K562 (cell line): ENCODE measurements around the gene FRMD4A. TPM values are rescaled to one million over a fixed set of nuclear protein-coding genes. Genes with fewer than 3 reads are reported as not detected.

Experiments
- ATAC-seq: fragments of 200-7000 bp; cut with Tn5 transposase; 3 replicates; pipeline ENCODE4 v1.9.1; 2020; ENCODE audit warnings: moderate library complexity
- BruUV-seq: library from RNA; stranded (reverse); fragments of 400-500 nt; replicated peaks from 2 replicates; lab custom pipeline; 2021; lab: Mats Ljungman, UMichigan
- CTCF ChIA-PET: fragments of 300-600 bp; formaldehyde crosslinking; extraction: SDS; loops from one replicate; lab custom pipeline; 2021; ENCODE audit warnings: low intra/inter-chr PET ratio; lab: Yijun Ruan, JAX
- POLR2A ChIA-PET: fragments of 300-600, 350-650 bp; sonication (Branson Sonifier 250); formaldehyde crosslinking; extraction: SDS; loops from one replicate; lab custom pipeline; 2021; ENCODE audit warnings: antibody characterized with exemption, inconsistent platforms; lab: Yijun Ruan, JAX
- DNase-seq, 4 experiments: peaks; one replicate each; pipeline versions ENCODE4 v3.0.0 to v3.0.0-alpha.2; 2011 to 2018; ENCODE audit warnings: low spot score in 3 of 4, mixed read lengths in 3 of 4; ENCODE audit errors: extremely low read depth in 1 of 4
- FAIRE-seq: peaks from 2 replicates; lab custom pipeline; 2011; peaks lifted over from hg19 to GRCh38; lab: Jason Lieb, UNC
- H2AFZ ChIP-seq: 2 replicates; pipeline ENCODE4 v1.6.0; 2011; ENCODE audit warnings: low read depth, low read length, control low read depth, inconsistent platforms
- H3K27ac ChIP-seq: fragments of 200-600 bp; 3 replicates; pipeline ENCODE4 v1.8.0; 2011; ENCODE audit warnings: low read depth, mild to moderate bottlenecking, control low read depth, inconsistent platforms, low read length, moderate library complexity, mixed read lengths; ENCODE audit errors: extremely low read depth
- H3K27me3 ChIP-seq, 2 experiments: fragments of 300-600 bp in 1 of 2; 2 replicates in 1 of 2; 3 replicates in 1 of 2; pipeline versions ENCODE4 v1.6.0 to v1.8.0; 2011; ENCODE audit warnings: inconsistent platforms in 2 of 2, low read length in 2 of 2, mild to moderate bottlenecking in 1 of 2, mixed read lengths in 1 of 2, moderate library complexity in 1 of 2; ENCODE audit not compliant: control insufficient read depth in 2 of 2, insufficient read depth in 2 of 2
- H3K36me3 ChIP-seq: fragments of 300-600 bp; 3 replicates; pipeline ENCODE4 v1.8.0; 2011; ENCODE audit warnings: mild to moderate bottlenecking, low read length, inconsistent platforms; ENCODE audit not compliant: control insufficient read depth, insufficient read depth
- H3K4me1 ChIP-seq, 2 experiments: fragments of 200-600 bp in 1 of 2; replicated peaks in 1 of 2; 2 replicates in 1 of 2; 3 replicates in 1 of 2; pipeline versions ENCODE4 v1.5.1 to v1.8.0; 2011; ENCODE audit warnings: inconsistent platforms in 2 of 2, low read length in 2 of 2, mild to moderate bottlenecking in 1 of 2, mixed read lengths in 1 of 2, moderate library complexity in 1 of 2; ENCODE audit not compliant: control insufficient read depth in 2 of 2, insufficient read depth in 2 of 2
- H3K4me2 ChIP-seq: 2 replicates; pipeline ENCODE4 v1.6.1; 2011; ENCODE audit warnings: low read length, control low read depth, inconsistent platforms, mixed read lengths; ENCODE audit not compliant: insufficient read depth
- H3K4me3 ChIP-seq: fragments of 200-600 bp; sonication (generic), shearing (Covaris generic); 2 replicates; pipeline ENCODE4 v1.5.1; 2016; ENCODE audit warnings: control low read depth, inconsistent platforms
- H3K79me2 ChIP-seq: fragments of 200-600 bp; 3 replicates; pipeline ENCODE4 v1.8.0; 2011; ENCODE audit warnings: low read length, inconsistent platforms; ENCODE audit not compliant: control insufficient read depth, insufficient read depth
- H3K9ac ChIP-seq, 2 experiments: 2 replicates each; pipeline versions ENCODE4 v1.6.0 to v1.6.1; 2011; ENCODE audit warnings: low read depth in 2 of 2, low read length in 2 of 2, control low read depth in 1 of 2, inconsistent platforms in 1 of 2, mild to moderate bottlenecking in 1 of 2, mixed read lengths in 1 of 2; ENCODE audit not compliant: insufficient read depth in 1 of 2
- H3K9me1 ChIP-seq: one replicate; pipeline ENCODE4 v1.6.0; 2011; ENCODE audit warnings: inconsistent platforms, mild to moderate bottlenecking, low read length, moderate library complexity; ENCODE audit not compliant: control insufficient read depth, insufficient read depth
- H3K9me3 ChIP-seq: replicated peaks from 2 replicates; pipeline ENCODE4 v1.5.1; 2011; ENCODE audit warnings: low read depth, low read length, inconsistent platforms; ENCODE audit not compliant: control insufficient read depth, insufficient read depth
- H4K20me1 ChIP-seq: replicated peaks from 2 replicates; pipeline ENCODE4 v1.6.1; 2011; ENCODE audit warnings: low read length, inconsistent platforms, mixed read lengths; ENCODE audit not compliant: control insufficient read depth, insufficient read depth
- ARID1B ChIP-seq: fragments of 450-650 bp; IDR thresholded peaks from 2 replicates; pipeline ENCODE4 v1.6.1; 2016; ENCODE audit warnings: antibody characterized with exemption, mild to moderate bottlenecking, inconsistent platforms
- FUS ChIP-seq: fragments of 200-400 bp; formaldehyde crosslinking; optimal IDR thresholded peaks from 2 replicates; pipeline ENCODE3; 2017; ENCODE audit warnings: low read depth, low read length
- KLF16 ChIP-seq: IDR thresholded peaks from 2 replicates; pipeline ENCODE4 v1.6.1; 2016; ENCODE audit warnings: antibody characterized with exemption
- PHB2 ChIP-seq: fragments of 450-650 bp; IDR thresholded peaks from 2 replicates; pipeline ENCODE4 v1.6.1; 2017; ENCODE audit warnings: low read depth
- POLR2AphosphoS2 ChIP-seq: IDR thresholded peaks from 2 replicates; pipeline ENCODE4 v1.6.1; 2012; ENCODE audit warnings: low read length, improper control_type of control experiment
- SRSF3 ChIP-seq: fragments of 200-400 bp; formaldehyde crosslinking; IDR thresholded peaks from 2 replicates; pipeline ENCODE4 v1.6.1; 2016; ENCODE audit warnings: mild to moderate bottlenecking, low read length, moderate library complexity; ENCODE audit not compliant: insufficient read depth
- U2AF2 ChIP-seq: fragments of 200-400 bp; formaldehyde crosslinking; optimal IDR thresholded peaks from 2 replicates; pipeline ENCODE3; 2017; ENCODE audit warnings: low read depth, mild to moderate bottlenecking, low read length
- ZNF146 ChIP-seq: IDR thresholded peaks from one replicate; pipeline ENCODE4 v1.6.1; 2018; ENCODE audit warnings: missing compliant biosample characterization; ENCODE audit not compliant: unreplicated experiment
- ZNF444 ChIP-seq: fragments of 250-450 bp; sonication (Bioruptor Pico); IDR thresholded peaks from 2 replicates; pipeline ENCODE4 v1.4.0; 2020; ENCODE audit warnings: mild to moderate bottlenecking, moderate library complexity
- WGBS: fragments of 100-300 bp; shearing (Covaris generic); methylation state at CpG from one replicate; pipeline ENCODE4 v1.1.6; 2016; ENCODE audit warnings: low coverage, mixed read lengths; ENCODE audit not compliant: insufficient coverage; ENCODE audit errors: missing lambda C conversion rate; 5-methylcytosine and 5-hydroxymethylcytosine counted together
- in situ Hi-C: fragments of 300-500 bp; cut with MboI; formaldehyde crosslinking; loops from 4 replicates; pipeline ENCODE4 v1.15.0; 2018; ENCODE audit warnings: inconsistent platforms, mixed read lengths
- intact Hi-C: fragments of 100-400 bp; cut with micrococcal nuclease; formaldehyde crosslinking; loops from 2 replicates; pipeline ENCODE4 v1.14.2; 2022
- polyA plus RNA-seq, 8 experiments: library from polyadenylated mRNA; depleted of rRNA in 4 of 8; stranded (reverse) in 5 of 8; unstranded in 3 of 8; fragments of >200 nt; fragmentation: Nextera tagmentation in 2 of 8; fragmentation: Illumina TruSeq in 1 of 8; extraction: Ambion mirVana in 2 of 8; extraction: Trizol in 1 of 8; gene quantifications; 2 replicates each; pipeline versions ENCODE4 v1.2.1 to v1.2.3, GENCODE V29; 2011 to 2014; ENCODE audit warnings: inconsistent platforms in 1 of 8, missing spikeins in 1 of 8
- total RNA-seq, 7 experiments: library from RNA; depleted of rRNA in 6 of 7; stranded (reverse); fragments of >200 nt in 6 of 7; fragmentation: Illumina TruSeq in 2 of 7; extraction: Trizol in 2 of 7; gene quantifications; 2 replicates each; pipeline versions ENCODE4 v1.2.1 to v1.2.3, GENCODE V29; 2011 to 2021; ENCODE audit warnings: low replicate concordance in 1 of 7
- TF ChIP-seq, protein P1 (sequence below): sonication (generic); formaldehyde crosslinking; IDR thresholded peaks from 2 replicates; pipeline ENCODE4 v1.8.0; 2022; ENCODE audit warnings: mild to moderate bottlenecking, missing genetic modification reagents

The FRMD4A gene
- total and polyA plus RNA-seq, 9 of the 15 experiments (the other 6 are each of a cell fraction or from before 2014, with no cell fraction given) = 0.80 to 5.2 (median 3.0) TPM

DNA sequence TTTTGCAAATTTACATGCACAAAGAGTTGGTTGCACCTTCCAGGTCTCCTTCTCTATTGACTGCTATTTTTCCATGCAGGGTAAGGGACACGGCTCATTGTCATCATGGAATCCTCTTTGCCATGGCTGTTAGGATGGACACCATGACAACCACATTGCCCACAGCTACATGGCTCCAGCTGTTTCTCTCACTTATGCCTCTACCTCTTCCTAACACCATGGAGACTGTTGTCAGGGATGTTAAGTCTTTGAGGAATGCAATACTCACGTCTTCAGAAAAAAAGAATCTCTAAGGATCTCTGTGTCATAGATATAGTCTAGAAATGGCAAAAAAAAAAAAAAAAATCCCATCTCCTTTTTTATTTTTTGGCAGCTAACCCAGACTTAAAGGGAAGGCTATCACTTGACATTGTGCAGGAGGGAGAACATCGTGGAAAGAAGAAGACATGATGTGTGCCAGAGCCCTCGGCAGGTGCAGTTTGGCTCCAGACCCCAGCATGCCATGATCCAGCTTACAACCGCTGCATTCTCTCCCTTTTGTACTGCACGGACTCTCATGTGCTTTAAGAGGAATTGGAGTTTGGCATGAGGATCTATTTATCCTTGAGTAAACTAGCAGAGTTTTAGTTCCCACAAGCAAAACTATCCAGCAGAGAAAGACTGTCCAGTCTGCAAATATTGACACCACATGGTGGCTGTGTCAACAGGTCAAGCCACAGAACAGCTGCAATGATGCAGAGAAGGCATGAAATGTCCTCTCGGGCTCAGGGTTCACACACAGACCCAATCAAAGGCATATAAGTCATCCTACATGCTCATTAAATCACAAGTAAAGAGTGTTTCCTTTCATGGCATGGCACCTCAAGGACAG lies 70.8 kb downstream of the FRMD4A start:
- H3K4me1 ChIP-seq = no peaks in the 10 kb centered on the region
- in situ Hi-C loops = no loop called here
- WGBS = 0% methylated on average over 7 of the region's 7 CpGs
- no peak overlapping the region for H3K9ac ChIP-seq
- FAIRE-seq (no peak), DNase-seq (no peak), ATAC-seq (no peak)
- POLR2A ChIA-PET = no interaction called here
- intact Hi-C loops = no loop called here
- H3K79me2 ChIP-seq = no peaks in the 10 kb centered on the region
- no peaks in the 10 kb centered on the region for H4K20me1 ChIP-seq
- H3K27ac ChIP-seq = no peak overlapping the region
- CTCF ChIA-PET = no interaction called here
- H3K27me3 ChIP-seq = peaks cover 0 to 11% of the 10 kb centered on the region in 2 experiments; a peak in 2 of 5 replicates
- no peaks in the 10 kb centered on the region for H3K36me3 ChIP-seq
- no peak overlapping the region for H2AFZ ChIP-seq
- H3K4me3 ChIP-seq = no peak overlapping the region
- H3K9me1 ChIP-seq = no peaks in the 10 kb centered on the region
- H3K4me2 ChIP-seq = no peak overlapping the region
- BruUV-seq = no TSS peak
- H3K9me3 ChIP-seq = no peaks in the 10 kb centered on the region
- TF ChIP-seq PHB2 = no peak
- TF ChIP-seq FUS = no peak
- no peak for TF ChIP-seq SRSF3
- no peak for TF ChIP-seq ZNF146 (CRISPR knock-in tag)
- no peak for TF ChIP-seq ARID1B
- no peak for TF ChIP-seq ZNF444
- TF ChIP-seq, protein P1, sequence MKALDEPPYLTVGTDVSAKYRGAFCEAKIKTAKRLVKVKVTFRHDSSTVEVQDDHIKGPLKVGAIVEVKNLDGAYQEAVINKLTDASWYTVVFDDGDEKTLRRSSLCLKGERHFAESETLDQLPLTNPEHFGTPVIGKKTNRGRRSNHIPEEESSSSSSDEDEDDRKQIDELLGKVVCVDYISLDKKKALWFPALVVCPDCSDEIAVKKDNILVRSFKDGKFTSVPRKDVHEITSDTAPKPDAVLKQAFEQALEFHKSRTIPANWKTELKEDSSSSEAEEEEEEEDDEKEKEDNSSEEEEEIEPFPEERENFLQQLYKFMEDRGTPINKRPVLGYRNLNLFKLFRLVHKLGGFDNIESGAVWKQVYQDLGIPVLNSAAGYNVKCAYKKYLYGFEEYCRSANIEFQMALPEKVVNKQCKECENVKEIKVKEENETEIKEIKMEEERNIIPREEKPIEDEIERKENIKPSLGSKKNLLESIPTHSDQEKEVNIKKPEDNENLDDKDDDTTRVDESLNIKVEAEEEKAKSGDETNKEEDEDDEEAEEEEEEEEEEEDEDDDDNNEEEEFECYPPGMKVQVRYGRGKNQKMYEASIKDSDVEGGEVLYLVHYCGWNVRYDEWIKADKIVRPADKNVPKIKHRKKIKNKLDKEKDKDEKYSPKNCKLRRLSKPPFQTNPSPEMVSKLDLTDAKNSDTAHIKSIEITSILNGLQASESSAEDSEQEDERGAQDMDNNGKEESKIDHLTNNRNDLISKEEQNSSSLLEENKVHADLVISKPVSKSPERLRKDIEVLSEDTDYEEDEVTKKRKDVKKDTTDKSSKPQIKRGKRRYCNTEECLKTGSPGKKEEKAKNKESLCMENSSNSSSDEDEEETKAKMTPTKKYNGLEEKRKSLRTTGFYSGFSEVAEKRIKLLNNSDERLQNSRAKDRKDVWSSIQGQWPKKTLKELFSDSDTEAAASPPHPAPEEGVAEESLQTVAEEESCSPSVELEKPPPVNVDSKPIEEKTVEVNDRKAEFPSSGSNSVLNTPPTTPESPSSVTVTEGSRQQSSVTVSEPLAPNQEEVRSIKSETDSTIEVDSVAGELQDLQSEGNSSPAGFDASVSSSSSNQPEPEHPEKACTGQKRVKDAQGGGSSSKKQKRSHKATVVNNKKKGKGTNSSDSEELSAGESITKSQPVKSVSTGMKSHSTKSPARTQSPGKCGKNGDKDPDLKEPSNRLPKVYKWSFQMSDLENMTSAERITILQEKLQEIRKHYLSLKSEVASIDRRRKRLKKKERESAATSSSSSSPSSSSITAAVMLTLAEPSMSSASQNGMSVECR (CRISPR knock-in tag) = no peak
- TF ChIP-seq U2AF2 = no peak
- TF ChIP-seq POLR2AphosphoS2 = no peak
- no peak for TF ChIP-seq KLF16
